Left renal cortex interstitium (tissue), 4 donors: ENCODE data around the gene RASGRF2. TPM values are rescaled to one million over a fixed set of nuclear protein-coding genes. Genes with fewer than 3 reads are reported as not detected.
"Not testable (repeated sequence)": the region's sequence is repeated elsewhere in the genome, so short reads cannot be mapped to it uniquely, and the experiment has no call there.

Experiments
- DNase-seq, 4 donors: peaks; one replicate each; pipeline ENCODE4 v3.0.0-alpha.2; 2013; ENCODE audit warnings: low read depth in 4 of 4, low spot score in 2 of 4, missing footprints in 1 of 4
- polyA plus RNA-seq, 4 donors: library from polyadenylated mRNA; unstranded; fragments of 120-200 nt; gene quantifications; one replicate each; pipeline ENCODE4 v1.2.1, GENCODE V29; 2013; ENCODE audit not compliant: insufficient read length in 4 of 4

Gene RASGRF2
- polyA plus RNA-seq, 4 donors = 1.6 to 2.4 (median 2.3) TPM

DNA sequence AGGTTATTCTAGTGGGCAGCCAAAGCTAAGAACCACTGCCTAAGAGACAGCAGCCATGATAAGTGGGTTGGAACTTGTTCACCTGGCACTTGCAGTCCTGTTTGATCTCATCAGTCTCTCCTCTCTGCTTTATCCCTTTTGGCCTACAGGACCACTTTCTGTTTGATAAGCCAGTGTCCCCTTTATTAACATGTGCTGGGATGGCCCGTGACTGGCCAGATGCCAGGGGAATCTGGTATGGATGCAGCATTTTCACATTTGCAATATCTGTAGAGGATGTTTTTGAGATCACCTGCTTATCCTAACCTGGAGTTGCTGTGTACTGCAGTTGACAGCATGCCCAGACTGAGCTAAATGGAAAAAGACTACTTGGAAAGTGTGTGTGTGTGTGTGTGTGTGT, 296.6 kb downstream of the RASGRF2 start:
- DNase-seq = no peak

GRCh38 chr5:81262796-81263195, 302.6 kb downstream of the RASGRF2 start:
- DNase-seq = not testable (repeated sequence)

DNA sequence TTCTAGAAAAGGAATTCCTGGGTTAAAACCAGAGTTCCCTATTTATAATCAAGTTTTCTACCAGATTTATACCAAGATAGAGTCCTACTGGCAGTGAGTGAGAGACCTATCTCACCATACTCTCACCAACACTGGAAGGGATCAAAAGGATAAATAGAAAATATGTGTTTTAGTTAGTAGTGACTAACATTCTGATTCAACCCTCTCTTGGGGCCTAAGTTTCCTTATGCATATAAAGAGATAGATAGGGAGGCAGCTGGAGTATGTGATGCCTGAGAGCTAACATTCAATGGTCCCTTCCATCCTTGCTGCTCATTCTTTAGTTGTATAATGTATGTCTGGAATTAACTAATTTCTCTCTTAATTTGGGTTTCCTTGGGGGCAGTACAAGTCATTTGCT, 304.9 kb downstream of the RASGRF2 start:
- no peak for DNase-seq

DNA sequence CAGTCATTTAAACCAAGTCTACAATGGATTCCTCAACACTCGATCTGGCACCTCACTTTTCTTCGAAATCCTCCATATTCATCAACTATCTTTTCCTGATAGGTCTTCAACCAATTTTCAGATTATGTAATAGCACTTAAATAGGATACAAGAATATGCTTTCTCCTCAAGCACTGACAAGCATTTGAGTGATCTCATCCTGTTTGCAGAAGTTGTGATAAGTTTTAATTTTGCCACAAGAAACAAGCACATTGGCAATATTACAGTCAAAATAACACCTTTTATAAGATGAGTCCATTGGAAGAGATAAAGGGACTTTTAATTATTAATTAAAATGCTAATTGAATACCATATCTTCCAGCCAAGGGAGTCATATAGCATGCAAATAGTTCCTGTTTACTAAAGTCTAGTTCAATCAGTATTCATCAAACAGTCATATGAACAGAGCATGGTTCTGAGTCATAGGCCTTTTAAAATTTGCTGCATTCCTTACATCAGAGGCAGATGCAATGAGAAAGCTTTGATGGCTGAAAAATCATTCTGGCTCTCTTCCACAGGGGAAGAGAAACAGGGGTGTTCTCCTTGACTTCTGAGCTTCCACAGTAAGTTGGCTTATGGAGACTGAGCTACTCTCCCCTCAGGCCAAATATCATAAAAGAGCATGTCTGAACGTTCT, 308.5 kb downstream of the RASGRF2 start:
- DNase-seq = no peak

DNA sequence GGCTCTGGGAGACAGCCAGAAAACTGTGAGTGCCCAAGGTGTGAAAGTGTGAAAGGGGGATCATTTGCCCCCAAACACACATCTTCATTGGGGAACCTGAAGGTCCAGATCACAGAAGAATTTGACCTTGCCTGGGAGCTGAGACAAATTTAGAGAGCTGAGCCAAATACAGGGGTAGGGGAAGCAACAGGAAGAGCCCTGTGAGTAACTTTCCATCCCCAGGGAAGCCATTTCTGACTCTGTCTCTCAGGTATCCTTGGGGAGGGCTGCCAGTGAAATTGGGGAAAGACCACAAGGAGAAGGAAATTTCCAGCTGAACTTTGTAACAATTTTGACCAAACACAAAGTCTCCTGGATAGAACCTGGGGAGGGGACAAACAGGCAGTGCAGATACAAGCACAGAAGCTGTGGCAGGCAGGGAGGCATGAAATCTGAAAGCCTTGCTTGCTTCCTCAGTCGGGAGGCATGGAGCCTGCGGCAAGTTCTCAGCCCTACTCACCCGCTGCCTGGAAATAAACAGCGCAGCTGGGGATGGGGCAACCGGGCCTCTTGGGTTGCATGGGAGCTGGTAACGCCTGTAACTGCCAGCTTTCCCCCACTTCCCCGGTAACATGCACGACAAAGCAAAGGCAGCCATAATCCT, 309.7 kb downstream of the RASGRF2 start:
- no peak for DNase-seq

GRCh38 chr5:81270394-81271027, 310.3 kb downstream of the RASGRF2 start:
- not testable (repeated sequence) for DNase-seq
